PC-3 (cell line): ENCODE data around the gene TTC6. TPM values are rescaled to one million over a fixed set of nuclear protein-coding genes. Genes with fewer than 3 reads are reported as not detected.

Source experiments
- total RNA-seq: library from RNA; depleted of rRNA; stranded (reverse); fragments of >200 nt; gene quantifications from 2 replicates; pipeline ENCODE4 v1.2.3, GENCODE V29; 2014; rRNA removed

TTC6 gene
- total RNA-seq, 1 experiment from 2014 or later = 13.4 TPM

Other genes with a start within 250 kb of the TTC6 start
- gene FOXA1, start 380 bp upstream of the TTC6 start, total RNA-seq = 212 and 249 TPM in 2 replicates